DMS 273 treated with DMSO at 0.1 percent for 48 hours (cell line): ENCODE measurements around the gene MSMB.

ENCODE experiments used
- DNase-seq: peaks from one replicate; lab custom pipeline; 2025; lab: John Stamatoyannopoulos, UW

MSMB gene

DNA sequence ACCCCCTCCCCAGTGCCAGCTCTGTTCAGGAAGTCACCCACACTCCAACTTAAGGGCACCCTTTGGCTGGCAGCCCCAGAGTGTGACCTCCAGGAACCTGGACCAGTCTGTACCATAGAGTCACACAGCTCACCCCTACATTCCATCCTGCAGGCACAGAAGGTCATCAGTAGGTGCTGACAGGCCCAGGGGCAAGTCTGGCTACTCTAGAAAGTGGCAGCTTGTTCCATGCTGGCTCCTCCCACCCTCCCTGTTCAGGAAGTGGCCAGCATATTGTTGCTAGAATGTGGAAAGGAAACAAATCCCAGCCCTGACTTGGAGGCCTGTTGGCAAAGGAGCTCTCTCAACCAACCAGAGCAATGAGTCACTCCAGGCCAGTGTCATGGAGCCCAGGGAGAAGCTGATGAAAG lies 12.5 kb downstream of the MSMB start:
- no peak for DNase-seq

DNA sequence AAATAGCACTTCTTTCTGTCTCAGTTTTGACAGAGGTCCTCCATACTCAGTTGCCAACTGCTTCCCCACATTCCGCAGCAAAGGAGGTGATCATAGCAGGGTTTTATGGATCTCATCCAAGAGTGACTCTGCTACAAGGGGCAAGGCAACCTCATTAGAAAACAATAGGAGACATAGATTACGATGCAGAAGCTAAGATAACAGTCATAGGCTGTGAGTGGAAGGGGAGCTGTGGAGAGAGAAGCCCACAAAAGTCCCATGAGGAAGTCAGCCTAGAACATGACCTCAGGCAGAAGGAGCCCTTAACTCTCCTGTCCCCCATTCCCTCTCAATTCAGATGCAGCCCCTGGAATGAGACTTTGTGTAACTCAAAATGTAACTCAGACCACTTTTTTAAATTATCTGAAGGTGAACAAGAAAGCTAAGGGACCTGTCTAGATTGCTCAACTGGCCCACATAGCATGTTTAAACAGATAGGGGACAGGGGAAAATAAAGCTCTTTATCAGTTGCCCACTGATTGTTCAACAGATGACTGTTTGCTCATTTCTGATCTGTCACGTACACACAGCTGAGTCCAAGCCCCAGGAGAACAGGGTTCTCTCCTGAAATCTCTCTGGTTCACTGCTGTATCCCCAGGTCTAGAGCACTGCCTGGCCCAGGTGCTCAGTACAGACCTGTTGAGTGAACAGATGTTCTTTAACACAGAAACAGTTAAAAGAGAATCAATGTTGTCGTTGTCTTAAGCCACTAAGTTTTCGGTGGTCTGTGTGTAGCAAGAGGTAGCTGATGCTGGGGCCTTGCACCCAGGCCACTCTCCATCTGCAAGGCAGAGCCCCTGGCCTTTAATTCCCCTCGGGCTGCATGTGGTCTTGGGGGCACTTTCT lies 14.2 kb downstream of the MSMB start:
- DNase-seq = no peak

DNA sequence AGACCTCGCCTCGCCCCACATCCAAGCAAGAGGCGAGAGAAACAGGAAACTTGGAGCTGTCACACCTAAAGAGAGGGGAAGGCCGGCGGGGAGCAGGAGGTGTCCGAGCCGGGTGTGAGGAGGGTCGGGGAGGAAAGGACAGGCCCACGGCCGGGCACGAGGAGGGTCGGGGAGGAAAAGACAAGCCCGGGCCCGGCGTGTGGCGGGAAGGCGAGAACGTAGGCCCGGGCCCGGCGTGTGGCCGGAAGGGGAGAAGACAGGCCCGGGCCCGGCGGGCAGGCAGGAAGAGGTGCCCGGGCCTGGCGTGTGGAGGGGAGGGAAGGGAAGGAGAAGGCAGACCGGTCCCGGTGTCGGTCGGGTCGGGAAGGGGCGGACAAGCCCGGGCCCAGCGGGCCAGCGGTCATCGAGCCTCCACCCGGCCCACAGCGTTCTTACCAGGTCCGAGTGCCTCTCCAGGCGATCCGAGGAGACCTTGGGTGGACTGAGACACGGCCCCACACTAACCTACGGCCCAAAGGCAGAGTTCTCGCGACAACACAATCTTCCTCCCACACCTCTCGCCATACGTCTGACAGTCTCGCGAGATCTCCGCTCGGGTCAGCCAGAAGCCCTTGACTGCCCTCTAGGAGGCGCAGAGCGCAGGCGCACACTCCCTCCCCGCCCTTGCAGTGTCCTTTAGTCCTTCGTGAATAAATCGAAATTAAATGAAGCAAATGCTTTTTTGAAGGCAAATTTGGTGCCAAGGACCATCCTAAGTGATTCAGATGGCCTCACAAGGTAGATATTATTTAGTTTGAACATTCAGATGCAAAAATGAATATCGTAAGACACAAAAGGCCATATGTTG lies 15.8 kb downstream of the MSMB start, which contains the start of gene NCOA4:
TSS of gene NCOA4 (minus strand) at position 533 of the 847 bp plus-strand sequence. CDS start 13,943 bp downstream, outside the sequence.
- peak; percentile 86 for DNase-seq

DNA sequence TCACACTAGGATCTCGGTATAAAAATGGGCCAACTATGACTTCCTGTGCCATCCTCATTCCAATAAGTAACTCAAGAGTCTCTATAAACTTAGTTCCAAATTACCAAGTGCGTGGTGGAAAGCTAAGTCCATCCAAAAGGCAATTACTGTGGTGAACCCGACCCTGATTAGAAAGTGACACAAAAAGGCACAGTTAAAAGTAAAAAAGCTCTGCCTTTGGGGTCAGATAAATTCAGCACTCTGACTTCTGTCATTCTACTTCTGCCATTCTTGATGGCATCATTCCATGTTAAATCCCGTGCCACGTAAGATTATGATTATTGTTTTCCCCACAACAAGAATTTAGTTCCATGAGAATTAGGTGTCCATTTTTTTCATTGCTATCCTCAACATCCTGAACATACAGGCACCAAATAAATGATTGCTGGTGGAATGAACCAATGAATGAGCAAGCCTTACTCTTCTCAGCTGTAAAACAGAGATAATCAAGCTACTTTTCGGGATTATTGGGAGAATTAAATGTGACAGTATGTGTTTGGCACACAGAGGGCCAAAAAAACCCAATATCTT lies 16.5 kb downstream of the MSMB start:
- no peak for DNase-seq

DNA sequence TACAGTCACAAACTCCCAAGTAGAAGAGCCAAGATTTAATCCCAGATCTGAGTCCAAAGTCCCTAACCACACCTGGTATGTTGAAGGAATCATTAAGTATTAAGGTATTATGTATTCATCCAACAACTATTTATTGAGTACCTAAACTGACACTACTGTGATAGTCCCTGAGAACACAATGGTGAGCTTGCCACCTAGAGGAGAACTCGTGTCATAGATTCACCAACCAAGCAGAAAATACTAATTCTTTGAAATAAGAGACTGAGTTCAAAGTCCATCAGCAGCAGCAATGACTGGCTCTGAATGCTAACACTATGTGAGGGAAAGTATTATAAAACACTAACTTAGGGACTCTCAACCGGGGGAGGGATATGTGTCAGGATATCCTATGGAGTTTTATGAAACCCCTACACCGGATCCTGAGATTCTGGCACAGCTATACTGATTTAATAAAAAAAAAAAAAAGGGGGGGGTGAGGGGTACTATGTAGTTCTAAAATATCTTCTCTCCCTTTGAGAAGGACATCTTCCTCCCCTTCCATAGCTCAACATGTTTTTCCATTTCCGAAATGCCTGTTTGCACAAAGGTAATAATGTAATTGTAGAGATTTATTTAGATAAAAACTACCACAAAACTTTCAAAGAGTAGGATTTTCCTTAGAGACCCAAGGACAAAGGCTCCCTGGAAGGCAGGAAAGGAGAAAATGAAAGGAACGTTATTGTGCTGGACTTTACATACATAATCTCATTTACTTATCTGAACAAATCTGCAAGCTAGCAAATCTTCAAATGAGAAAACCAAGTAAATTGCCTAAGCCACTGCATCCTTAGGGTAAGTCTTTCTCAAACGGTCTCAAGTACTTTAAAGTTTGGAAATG lies 17.2 kb downstream of the MSMB start:
- DNase-seq = no peak

DNA sequence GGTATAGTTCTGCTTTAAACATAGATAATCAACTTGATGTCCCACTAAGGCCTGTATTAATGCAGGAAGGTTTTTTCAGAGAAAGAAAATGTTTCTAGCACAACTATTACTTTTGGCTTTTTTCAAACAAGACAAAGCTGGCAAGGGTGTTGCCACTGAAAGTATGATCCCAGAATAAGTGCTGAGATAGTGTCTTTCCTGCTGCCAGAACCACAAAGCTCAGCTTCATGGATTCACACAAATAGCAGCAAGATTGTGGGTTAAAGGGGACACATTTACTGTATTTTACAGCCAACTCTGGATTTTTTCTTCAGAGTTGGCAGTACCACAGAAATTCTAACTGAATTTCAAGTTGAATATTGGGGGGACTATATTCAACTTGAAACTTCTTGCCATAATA lies 20.0 kb downstream of the MSMB start:
- DNase-seq = no peak

DNA sequence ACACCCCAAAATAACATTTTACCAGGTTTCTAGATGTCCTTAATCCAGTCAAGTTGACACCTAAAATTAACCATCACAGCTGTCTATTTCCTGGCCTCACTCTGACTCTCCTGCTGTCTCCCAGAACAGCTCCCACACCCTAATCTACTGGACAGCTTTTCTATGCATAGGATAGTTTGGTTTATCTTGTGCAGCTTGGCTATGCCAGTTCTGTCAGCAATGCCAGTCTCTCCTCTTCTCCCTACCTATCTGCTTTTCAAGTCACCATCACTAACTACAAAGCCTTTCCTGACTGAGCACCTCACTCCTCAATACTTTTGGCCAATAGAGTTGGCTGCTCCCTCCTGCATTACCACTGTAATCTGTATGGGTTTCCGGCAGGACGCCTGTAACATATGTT lies 20.7 kb downstream of the MSMB start:
- DNase-seq = no peak

DNA sequence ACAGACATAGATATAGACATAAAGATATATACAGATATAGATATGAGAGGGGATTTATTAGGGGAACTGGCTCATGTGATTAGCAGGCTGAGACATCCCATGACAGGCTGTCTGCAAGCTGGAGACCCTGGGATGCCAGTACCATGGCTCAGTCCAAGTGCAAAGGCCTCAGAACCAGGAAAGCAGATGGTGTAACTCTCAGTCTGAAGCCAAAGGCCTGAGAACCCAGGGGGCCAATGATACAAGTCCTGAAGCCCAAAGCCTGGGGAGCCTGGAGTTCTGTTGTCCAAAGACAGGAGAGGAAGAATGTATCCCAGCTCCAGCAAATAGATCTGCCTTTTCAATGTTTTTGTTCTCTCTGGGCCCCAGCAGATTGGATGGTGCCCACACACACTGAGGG lies 21.1 kb downstream of the MSMB start:
- no peak for DNase-seq

DNA sequence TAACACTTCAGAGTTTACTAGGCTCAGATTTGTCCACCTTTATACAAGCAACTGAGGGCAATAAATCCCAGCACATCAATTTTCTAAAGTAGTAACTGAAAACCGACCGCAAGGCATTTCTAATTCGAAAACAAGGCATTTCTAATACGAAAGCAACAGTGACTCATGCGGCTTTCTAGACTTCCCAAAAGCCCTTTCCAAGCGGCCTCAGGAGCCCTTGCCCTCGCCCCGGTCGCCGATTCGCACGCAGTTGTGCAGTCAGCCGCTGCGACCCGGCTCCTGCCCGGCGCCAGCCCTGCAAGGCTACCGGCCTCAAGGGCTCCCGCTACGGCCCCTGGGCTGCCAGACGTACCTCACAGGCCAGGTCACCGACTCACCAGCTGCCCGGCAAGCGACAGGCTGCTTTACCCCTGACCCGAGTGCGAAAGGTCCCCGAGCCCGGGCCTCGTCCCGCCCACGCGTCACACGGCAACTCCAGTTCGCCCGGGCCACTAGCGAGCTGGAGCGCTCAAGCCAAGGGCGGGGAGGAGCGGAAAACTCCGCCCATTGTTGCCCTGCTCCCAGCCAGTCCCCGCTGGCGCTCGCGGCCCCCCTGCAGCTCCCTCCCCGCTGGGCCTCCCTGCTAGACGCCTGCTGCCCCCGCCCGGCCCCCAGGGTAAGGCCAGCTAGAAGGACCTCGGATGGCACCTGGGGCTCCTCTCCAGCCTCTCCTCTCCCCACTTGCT lies 22.9 kb downstream of the MSMB start:
- peak; percentile 14 for DNase-seq

DNA sequence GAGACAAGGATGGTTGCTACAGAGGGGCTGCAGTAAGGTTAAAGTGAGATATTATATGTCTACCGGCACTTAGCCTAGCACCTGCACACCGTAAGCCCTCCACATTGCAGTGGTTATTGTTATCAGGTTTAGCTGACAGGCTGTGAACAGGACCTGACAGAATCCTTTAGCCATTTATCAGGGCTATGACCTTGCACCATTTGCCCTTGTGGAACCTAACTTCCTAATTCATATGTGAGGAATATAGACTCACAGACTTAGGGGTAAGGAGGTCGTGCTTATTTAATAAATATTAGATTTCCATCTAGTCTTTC lies 25.8 kb downstream of the MSMB start:
- no peak for DNase-seq

DNA sequence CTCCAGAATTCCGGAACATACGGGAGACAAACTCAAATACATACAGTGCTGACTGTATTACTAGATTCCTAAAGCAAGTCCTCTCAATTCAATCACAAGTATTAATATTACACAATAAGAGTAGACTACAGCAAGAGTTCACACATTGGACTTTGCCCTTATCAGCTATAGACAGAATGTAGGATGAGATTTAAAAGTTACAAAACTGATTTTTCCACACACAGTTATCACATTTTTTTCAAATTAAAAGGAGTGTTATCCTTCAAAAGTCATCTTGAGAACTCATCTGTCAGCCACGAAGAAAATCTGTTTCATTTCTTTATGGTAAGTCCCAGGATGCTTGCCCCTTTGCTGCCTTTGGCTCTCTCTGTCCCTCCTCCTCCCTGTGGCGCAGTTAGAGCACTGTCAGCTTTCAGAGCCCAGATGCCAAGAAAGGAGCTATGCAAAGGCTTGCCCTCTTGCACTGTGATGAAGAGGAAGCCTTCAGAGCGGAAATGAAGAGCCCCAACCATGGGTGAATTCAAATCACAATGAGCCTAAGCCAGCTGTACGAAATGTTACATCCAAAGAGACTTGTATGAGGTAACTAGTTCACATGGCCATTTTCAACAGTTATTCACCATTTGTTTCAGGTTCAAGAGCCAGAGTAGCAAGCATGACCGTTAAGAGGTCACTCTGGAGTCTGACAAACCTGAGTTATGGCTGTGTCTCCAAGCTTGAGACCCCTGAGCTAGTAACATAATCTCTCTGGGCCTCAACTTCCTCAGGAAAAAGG lies 26.3 kb downstream of the MSMB start:
- no peak for DNase-seq

DNA sequence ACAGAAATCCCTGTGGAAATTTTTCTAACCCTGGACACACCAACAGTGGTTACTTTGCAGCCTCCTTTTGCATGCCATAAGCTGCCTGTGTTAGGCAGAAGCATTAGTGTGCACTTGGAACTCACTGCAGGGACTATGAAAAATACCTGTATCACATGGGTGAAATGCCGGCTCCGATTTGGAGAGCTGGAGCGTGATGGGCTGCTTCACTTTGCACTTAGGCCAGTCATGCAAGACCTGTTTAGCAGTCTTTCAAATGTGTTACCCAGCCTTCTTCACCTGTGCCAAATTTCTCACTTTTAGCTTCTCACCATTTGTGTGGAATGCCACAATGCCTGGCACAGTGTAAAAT lies 26.9 kb downstream of the MSMB start:
- DNase-seq = no peak

DNA sequence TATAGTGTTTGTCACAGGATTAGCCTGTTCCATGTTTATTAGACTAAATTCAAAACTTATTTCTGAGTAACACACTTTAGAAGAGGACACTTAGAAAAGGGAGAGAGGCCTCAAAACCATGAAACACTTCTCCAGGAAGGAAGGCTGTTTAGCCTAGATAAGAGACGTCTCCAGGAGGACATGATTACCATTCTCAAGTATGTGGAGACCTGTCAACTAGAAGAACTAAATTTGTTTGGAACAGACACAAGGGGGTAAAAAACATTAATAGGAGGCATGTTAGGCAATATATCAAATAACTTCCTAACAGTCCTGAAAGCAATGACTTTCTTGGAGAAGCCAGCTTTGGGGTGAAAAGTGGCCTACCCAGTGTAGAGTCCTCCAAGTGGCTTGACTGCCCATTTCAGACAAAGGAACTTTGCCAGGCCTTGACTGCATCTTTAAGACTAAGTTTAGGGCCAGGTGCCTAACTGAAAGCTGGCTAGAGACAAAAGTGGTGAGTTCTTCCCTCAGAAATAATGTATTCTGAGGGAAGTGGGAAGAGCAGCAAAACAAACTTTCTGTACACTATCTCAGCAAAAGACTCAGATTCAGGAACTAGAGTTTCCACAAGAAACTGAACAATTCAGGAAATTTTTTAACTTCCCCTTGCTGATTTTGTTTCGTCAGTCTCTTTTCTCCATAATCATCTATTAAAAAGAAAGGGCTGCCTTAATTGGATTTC lies 27.5 kb downstream of the MSMB start:
- no peak for DNase-seq

DNA sequence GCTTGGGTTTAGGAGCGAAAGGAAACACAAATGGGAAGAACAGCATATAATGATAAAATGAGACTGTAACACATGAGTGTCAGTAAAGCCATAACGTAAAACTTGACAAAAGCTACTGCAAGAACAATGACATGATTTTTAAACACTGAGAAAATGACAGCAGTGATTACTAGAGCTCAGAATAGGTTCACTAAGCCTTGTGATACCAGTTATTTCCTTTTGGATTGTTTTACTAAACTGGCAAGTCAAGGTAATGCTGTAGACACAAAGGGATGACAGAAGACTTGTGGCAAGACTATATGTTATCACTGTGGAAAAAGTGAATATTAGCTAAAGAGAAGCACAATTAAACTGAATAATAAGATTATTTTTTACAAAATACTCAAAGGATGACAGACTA lies 28.3 kb downstream of the MSMB start:
- DNase-seq = no peak

DNA sequence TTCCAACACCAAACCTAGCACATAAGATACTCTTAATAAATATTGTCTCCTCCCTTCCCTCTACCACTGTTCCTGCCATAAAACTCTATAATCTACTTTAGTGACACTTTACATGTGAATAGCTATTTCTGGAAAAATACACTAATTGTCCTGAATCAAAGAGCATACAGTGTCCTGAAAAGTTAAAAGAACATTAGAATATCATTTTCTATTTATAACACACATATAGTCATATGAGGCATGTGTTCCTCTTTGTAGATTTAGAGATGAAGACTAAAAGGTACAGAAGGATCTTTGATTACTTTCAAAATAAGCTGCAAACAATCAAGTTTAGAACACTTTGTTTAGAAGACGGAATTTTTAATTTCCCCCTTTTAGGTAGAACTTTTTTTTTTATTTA lies 29.3 kb downstream of the MSMB start:
- DNase-seq = no peak

DNA sequence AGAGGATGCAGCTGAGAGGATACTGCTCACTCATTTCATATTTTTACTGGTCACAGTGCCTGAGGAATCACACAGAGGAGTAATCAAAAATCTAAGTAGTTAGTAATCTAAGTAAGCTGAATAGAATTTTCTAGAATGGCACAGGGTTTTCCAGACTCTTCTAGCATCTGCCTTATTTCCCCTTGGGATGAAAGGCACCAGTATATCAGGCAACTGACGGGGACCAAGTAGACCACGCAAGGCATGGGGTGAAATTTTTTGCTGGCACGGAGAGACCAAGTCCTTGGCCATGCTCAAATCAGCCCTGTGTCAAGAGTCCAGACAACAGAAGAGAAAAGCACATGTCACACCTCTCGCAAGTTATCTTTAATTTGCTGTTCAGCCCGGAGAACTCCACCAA lies 29.9 kb downstream of the MSMB start:
- no peak for DNase-seq

DNA sequence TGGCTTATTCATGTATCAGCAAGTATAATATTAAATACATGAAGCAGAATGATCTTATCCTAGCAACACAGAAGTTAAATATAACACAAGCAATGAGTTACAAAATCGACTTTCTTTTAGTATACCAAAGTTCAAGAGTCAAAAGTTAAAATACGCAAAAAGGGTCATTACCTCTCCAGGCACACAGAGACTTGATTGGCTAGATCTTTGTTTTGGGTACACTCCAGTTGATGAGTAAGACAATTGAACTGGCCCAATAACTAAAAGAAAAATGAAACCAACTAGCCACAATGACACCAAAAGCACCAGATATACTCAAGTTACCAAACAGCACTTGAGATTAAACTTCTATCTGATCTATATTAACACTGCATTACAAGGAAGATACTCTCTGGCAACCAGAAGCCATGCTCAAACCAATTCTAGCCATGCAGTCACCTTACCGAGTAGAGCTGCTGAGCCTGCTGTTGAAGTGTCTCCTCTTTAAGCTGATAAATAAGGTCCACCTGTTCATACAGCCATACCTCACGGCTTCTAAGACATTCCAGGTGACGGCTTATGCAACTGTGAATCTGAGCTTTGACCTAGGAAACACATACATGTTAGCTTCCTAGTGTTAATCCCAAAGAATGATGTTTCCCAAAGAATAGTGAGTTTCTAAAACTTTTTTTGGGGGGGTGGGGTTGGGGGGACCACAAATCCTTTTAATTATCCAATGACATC lies 31.2 kb downstream of the MSMB start:
- DNase-seq = no peak

DNA sequence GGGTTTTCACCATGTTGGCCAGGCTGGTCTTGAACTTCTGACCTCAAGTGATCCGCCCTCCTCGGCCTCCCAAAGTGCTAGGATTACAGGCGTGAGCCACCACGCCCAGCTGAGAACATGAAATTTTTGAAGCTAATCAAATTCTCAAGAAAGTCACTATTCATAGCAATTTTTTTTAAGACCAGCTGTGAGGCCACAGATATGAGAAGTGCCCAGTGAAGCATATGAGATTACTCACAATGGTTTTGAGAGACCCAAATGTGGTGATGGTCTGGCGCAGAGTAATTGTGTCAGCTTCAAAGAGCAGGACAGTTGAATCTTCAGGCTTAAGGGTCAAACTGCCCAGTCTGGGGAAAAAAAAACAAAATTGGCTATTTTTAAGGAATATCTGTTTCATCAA lies 31.9 kb downstream of the MSMB start:
- DNase-seq = no peak

DNA sequence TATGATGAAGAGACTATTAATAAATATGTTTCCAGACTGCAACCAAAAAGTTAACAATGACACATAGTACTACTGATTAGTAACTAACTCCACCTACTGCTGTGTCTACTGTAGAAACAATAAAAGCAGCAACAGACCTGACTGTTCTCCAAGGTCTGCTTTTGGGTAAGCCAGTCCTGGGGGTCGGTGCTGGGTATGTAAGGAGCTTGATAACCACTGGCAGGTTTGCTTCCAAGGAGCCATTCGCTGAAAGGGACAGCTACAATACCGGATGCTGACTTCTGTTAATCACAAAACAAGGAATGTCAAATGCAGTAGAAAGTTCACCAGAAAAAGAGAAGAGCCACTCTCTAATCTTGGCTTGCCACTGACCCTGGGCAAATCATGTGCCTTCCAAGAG lies 33.3 kb downstream of the MSMB start:
- no peak for DNase-seq
